A549 treated with CORT108297 at 1 μM for 4 hours (cell line): Measurements from ENCODE around the gene TET2. TPM values are rescaled to one million over a fixed set of nuclear protein-coding genes. Genes with fewer than 3 reads are reported as not detected.

Source experiments
- total RNA-seq: library from RNA; stranded (reverse); fragments of 200-300 nt; extraction: Qiagen RNA extraction; gene quantifications from 5 replicates; pipeline ENCODE4 v1.2.3, GENCODE V29; 2022

TET2 gene
- total RNA-seq: 1.7 to 2.4 TPM (median 2.3 TPM) in 5 replicates

DNA sequence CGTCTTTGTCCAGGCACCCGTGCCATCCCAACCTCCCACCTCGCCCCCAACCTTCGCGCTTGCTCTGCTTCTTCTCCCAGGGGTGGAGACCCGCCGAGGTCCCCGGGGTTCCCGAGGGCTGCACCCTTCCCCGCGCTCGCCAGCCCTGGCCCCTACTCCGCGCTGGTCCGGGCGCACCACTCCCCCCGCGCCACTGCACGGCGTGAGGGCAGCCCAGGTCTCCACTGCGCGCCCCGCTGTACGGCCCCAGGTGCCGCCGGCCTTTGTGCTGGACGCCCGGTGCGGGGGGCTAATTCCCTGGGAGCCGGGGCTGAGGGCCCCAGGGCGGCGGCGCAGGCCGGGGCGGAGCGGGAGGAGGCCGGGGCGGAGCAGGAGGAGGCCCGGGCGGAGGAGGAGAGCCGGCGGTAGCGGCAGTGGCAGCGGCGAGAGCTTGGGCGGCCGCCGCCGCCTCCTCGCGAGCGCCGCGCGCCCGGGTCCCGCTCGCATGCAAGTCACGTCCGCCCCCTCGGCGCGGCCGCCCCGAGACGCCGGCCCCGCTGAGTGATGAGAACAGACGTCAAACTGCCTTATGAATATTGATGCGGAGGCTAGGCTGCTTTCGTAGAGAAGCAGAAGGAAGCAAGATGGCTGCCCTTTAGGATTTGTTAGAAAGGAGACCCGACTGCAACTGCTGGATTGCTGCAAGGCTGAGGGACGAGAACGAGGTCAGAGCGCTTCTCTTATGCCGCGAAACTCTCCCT, at the start of gene TET2:
TSS of gene TET2 (plus strand) at position 601 of the 740 bp plus-strand sequence. CDS start 87,067 bp downstream, outside the sequence.

